IMR-90 (cell line): ENCODE measurements around the gene DNASE1. TPM values are rescaled to one million over a fixed set of nuclear protein-coding genes. Genes with fewer than 3 reads are reported as not detected.

Experiments used
- ATAC-seq: fragments of 200-7000 bp; cut with Tn5 transposase; 2 replicates; pipeline ENCODE4 v1.9.1; 2020; ENCODE audit warnings: low read depth, mild to moderate bottlenecking, moderate library complexity
- BruUV-seq: library from RNA; stranded (reverse); fragments of 400-500 nt; replicated peaks from 2 replicates; lab custom pipeline; 2021; lab: Mats Ljungman, UMichigan
- CTCF ChIA-PET: fragments of 300-600 bp; formaldehyde crosslinking; extraction: SDS; loops from one replicate; lab custom pipeline; 2021; ENCODE audit warnings: antibody characterized with exemption; lab: Yijun Ruan, JAX
- POLR2A ChIA-PET: fragments of 300-600 bp; sonication (Branson Sonifier 250); formaldehyde crosslinking; loops from one replicate; lab custom pipeline; 2022; ENCODE audit warnings: antibody characterized with exemption; ENCODE audit not compliant: unreplicated experiment; lab: Charles Lee
- DNase-seq: peaks from one replicate; pipeline ENCODE4 v3.0.0; 2013
- H2AFZ ChIP-seq: replicated peaks from 2 replicates; pipeline ENCODE3; 2013; ENCODE audit warnings: low read length, mild to moderate bottlenecking; ENCODE audit not compliant: poor library complexity
- H2AK5ac ChIP-seq: 2 replicates; pipeline ENCODE4 v1.6.1; 2013; ENCODE audit warnings: low read depth, low read length, inconsistent platforms
- H2AK9ac ChIP-seq: replicated peaks from 2 replicates; pipeline ENCODE3; 2013; ENCODE audit warnings: mild to moderate bottlenecking, low read depth, low read length, moderate library complexity; ENCODE audit not compliant: poor library complexity
- H2BK120ac ChIP-seq: 2 replicates; pipeline ENCODE4 v1.6.1; 2013; ENCODE audit warnings: low read depth, low read length, inconsistent platforms
- H2BK15ac ChIP-seq: 3 replicates; pipeline ENCODE4 v1.6.1; 2013; ENCODE audit warnings: low read depth, low read length, inconsistent platforms
- H2BK20ac ChIP-seq: 2 replicates; pipeline ENCODE4 v1.6.1; 2013; ENCODE audit warnings: low read depth, mild to moderate bottlenecking, inconsistent platforms, low read length, moderate library complexity
- H2BK5ac ChIP-seq: 2 replicates; pipeline ENCODE4 v1.6.1; 2013; ENCODE audit warnings: mild to moderate bottlenecking, low read depth, low read length, inconsistent platforms; ENCODE audit not compliant: poor library complexity, severe bottlenecking
- H3K14ac ChIP-seq: replicated peaks from 2 replicates; pipeline ENCODE4 v1.6.1; 2013; ENCODE audit warnings: low read depth, low read length, inconsistent platforms
- H3K18ac ChIP-seq: 2 replicates; pipeline ENCODE4 v1.6.1; 2013; ENCODE audit warnings: low read depth, low read length, control low read depth
- H3K23ac ChIP-seq: 2 replicates; pipeline ENCODE4 v1.6.1; 2013; ENCODE audit warnings: low read depth, low read length, inconsistent platforms
- H3K27ac ChIP-seq: 2 replicates; pipeline ENCODE4 v1.5.1; 2013; ENCODE audit warnings: mild to moderate bottlenecking, control low read depth, low read length; ENCODE audit not compliant: insufficient read depth
- H3K27me3 ChIP-seq: 2 replicates; pipeline ENCODE4 v1.6.1; 2013; ENCODE audit warnings: low read length; ENCODE audit not compliant: control insufficient read depth, insufficient read depth
- H3K36me3 ChIP-seq: 2 replicates; pipeline ENCODE4 v1.6.1; 2013; ENCODE audit warnings: low read length, mixed read lengths; ENCODE audit not compliant: control insufficient read depth, insufficient read depth
- H3K4ac ChIP-seq: 2 replicates; pipeline ENCODE4 v1.6.1; 2013; ENCODE audit warnings: low read depth, low read length, inconsistent platforms
- H3K4me1 ChIP-seq: 2 replicates; pipeline ENCODE4 v1.6.1; 2013; ENCODE audit warnings: low read length, mixed read lengths; ENCODE audit not compliant: control insufficient read depth, insufficient read depth
- H3K4me2 ChIP-seq: 2 replicates; pipeline ENCODE4 v1.6.1; 2013; ENCODE audit warnings: low read depth, mild to moderate bottlenecking, control low read depth, low read length, moderate library complexity
- H3K4me3 ChIP-seq: 2 replicates; pipeline ENCODE4 v1.5.1; 2013; ENCODE audit warnings: low read depth, mild to moderate bottlenecking, control low read depth, low read length, moderate library complexity; ENCODE audit not compliant: insufficient read depth
- H3K56ac ChIP-seq: 2 replicates; pipeline ENCODE4 v1.6.1; 2013; ENCODE audit warnings: low read length, inconsistent platforms; ENCODE audit not compliant: insufficient read depth; ENCODE audit errors: extremely low read depth
- H3K79me1 ChIP-seq, 2 experiments: 2 replicates each; pipeline ENCODE4 v1.6.1; 2013; ENCODE audit warnings: low read length in 2 of 2, inconsistent platforms in 1 of 2, low read depth in 1 of 2
- H3K9ac ChIP-seq: 2 replicates; pipeline ENCODE4 v1.6.1; 2013; ENCODE audit warnings: low read depth, low read length, control low read depth
- H3K9me1 ChIP-seq: 2 replicates; pipeline ENCODE4 v1.6.1; 2013; ENCODE audit warnings: low read length, inconsistent platforms; ENCODE audit not compliant: insufficient read depth
- H3K9me3 ChIP-seq: 2 replicates; pipeline ENCODE4 v1.6.1; 2013; ENCODE audit warnings: low read length; ENCODE audit not compliant: control insufficient read depth, insufficient read depth
- H4K20me1 ChIP-seq: 2 replicates; pipeline ENCODE4 v1.6.1; 2013; ENCODE audit warnings: low read length, inconsistent platforms; ENCODE audit not compliant: insufficient read depth
- H4K5ac ChIP-seq: 2 replicates; pipeline ENCODE4 v1.6.1; 2013; ENCODE audit warnings: mild to moderate bottlenecking, low read depth, low read length, control low read depth
- H4K8ac ChIP-seq, 2 experiments: 2 replicates each; pipeline ENCODE4 v1.6.1; 2013; ENCODE audit warnings: low read depth in 2 of 2, low read length in 2 of 2, control low read depth in 1 of 2, inconsistent platforms in 1 of 2
- H4K91ac ChIP-seq: 2 replicates; pipeline ENCODE4 v1.6.1; 2013; ENCODE audit warnings: low read depth, low read length, inconsistent platforms; ENCODE audit not compliant: insufficient read depth
- CEBPB ChIP-seq: IDR thresholded peaks from 2 replicates; pipeline ENCODE4 v1.6.1; 2012; ENCODE audit warnings: low read depth, low read length, improper control_type of control experiment
- CTCF ChIP-seq: conservative IDR thresholded peaks from 2 replicates; pipeline ENCODE4 v1.5.1; 2012; ENCODE audit warnings: mild to moderate bottlenecking, low read depth, low read length, improper control_type of control experiment
- MAZ ChIP-seq: IDR thresholded peaks from 2 replicates; pipeline ENCODE4 v1.6.1; 2012; ENCODE audit warnings: low read depth, mild to moderate bottlenecking, low read length, improper control_type of control experiment, moderate library complexity, borderline replicate concordance
- MXI1 ChIP-seq: IDR thresholded peaks from 2 replicates; pipeline ENCODE4 v1.6.1; 2012; ENCODE audit warnings: low read depth, mild to moderate bottlenecking, low read length, moderate library complexity, borderline replicate concordance
- POLR2A ChIP-seq: IDR thresholded peaks from 2 replicates; pipeline ENCODE4 v1.6.1; 2012; ENCODE audit warnings: mild to moderate bottlenecking, low read depth, low read length
- RAD21 ChIP-seq: IDR thresholded peaks from 2 replicates; pipeline ENCODE4 v1.6.1; 2012; ENCODE audit warnings: low read length, improper control_type of control experiment
- RCOR1 ChIP-seq: IDR thresholded peaks from 2 replicates; pipeline ENCODE4 v1.6.1; 2012; ENCODE audit warnings: mild to moderate bottlenecking, low read length, improper control_type of control experiment; ENCODE audit not compliant: insufficient replicate concordance
- RFX5 ChIP-seq: IDR thresholded peaks from 2 replicates; pipeline ENCODE4 v1.8.0; 2012; ENCODE audit warnings: low read depth, mild to moderate bottlenecking, low read length, moderate library complexity
- USF2 ChIP-seq: fragments of 150-350 bp; IDR thresholded peaks from 2 replicates; pipeline ENCODE4 v1.6.1; 2017; ENCODE audit warnings: mild to moderate bottlenecking, antibody characterized with exemption, low read length, low read depth
- WGBS, 2 experiments: methylation state at CpG; one replicate each; pipeline versions ENCODE4 v1.1.5 to v1.1.7; 2013; ENCODE audit warnings: missing lambda C conversion rate in 2 of 2; ENCODE audit not compliant: insufficient read length in 1 of 2; ENCODE audit errors: extremely low coverage in 2 of 2; 5-methylcytosine and 5-hydroxymethylcytosine counted together
- dilution Hi-C: fragments of 300-500 bp; cut with HindIII; formaldehyde crosslinking; loops from one replicate; pipeline ENCODE4 v1.14.3; 2018; ENCODE audit warnings: low sequenced_read_pairs; ENCODE audit not compliant: unreplicated experiment
- in situ Hi-C: fragments of 300-500 bp; cut with MboI; formaldehyde crosslinking; loops from 3 replicates; pipeline ENCODE4 v1.14.3; 2019; ENCODE audit warnings: low sequenced_read_pairs, inconsistent platforms, mixed read lengths
- intact Hi-C: fragments of 100-400 bp; cut with micrococcal nuclease; formaldehyde crosslinking; loops from 2 replicates; pipeline ENCODE4 v1.10.0; 2022
- polyA plus RNA-seq, 3 experiments: library from polyadenylated mRNA; depleted of rRNA; stranded (reverse); fragments of >200 nt; gene quantifications; 2 replicates each; pipeline ENCODE4 v1.2.3, GENCODE V29; 2012; ENCODE audit warnings: low replicate concordance in 1 of 3
- total RNA-seq: library from RNA; depleted of rRNA; stranded (reverse); fragments of >200 nt; gene quantifications from 2 replicates; pipeline ENCODE4 v1.2.3, GENCODE V29; 2012

Gene DNASE1
- total and polyA plus RNA-seq, 2 of the 4 experiments (the other 2 are of a cell fraction), result 5.4 to 15.9 TPM

- TF ChIP-seq POLR2A, result no peak
- TF ChIP-seq RFX5, result no peak
- no peak for TF ChIP-seq RAD21
- no peak for TF ChIP-seq MAZ
- TF ChIP-seq MXI1, result no peak
- no peak for TF ChIP-seq USF2
- TF ChIP-seq CTCF, result no peak
- TF ChIP-seq RCOR1, result no peak
- no peak for TF ChIP-seq CEBPB
- ChIA-PET POLR2A (no interaction called here), CTCF (no interaction called here)
- H3K79me1 ChIP-seq, result peaks cover 19 to 28% of the 10 kb centered on the region in 2 experiments
- dilution Hi-C loops (no loop called here), intact Hi-C loops (no loop called here), in situ Hi-C loops (no loop called here)
- no TSS peak for BruUV-seq
- no peak overlapping the region for H2BK120ac ChIP-seq
- H3K9ac ChIP-seq, result no peak overlapping the region
- no CpG with 5 or more reads among the region's 7 CpGs for WGBS, 2 experiments
- H3K56ac ChIP-seq, result no peak overlapping the region
- H4K91ac ChIP-seq, result no peak overlapping the region
- H2BK15ac ChIP-seq, result no peak overlapping the region
- H3K18ac ChIP-seq, result no peak overlapping the region
- H3K4me2 ChIP-seq, result no peak overlapping the region
- no peak overlapping the region for H4K5ac ChIP-seq
- H3K9me1 ChIP-seq, result peaks cover 8% of the 10 kb centered on the region
- H3K27ac ChIP-seq, result no peak overlapping the region
- no peak overlapping the region for H2BK20ac ChIP-seq
- ATAC-seq (no peak), DNase-seq (no peak)
- H3K4me3 ChIP-seq, result no peak overlapping the region
- H3K36me3 ChIP-seq, result peaks cover 15% of the 10 kb centered on the region; the same call in 1 of the 2 replicates
- no peak overlapping the region for H3K14ac ChIP-seq
- H3K9me3 ChIP-seq, result no peaks in the 10 kb centered on the region
- no peak overlapping the region for H2AK9ac ChIP-seq
- H3K4ac ChIP-seq, result no peak overlapping the region
- no peak overlapping the region for H2AK5ac ChIP-seq
- no peaks in the 10 kb centered on the region for H4K20me1 ChIP-seq
- H3K27me3 ChIP-seq, result no peaks in the 10 kb centered on the region
- H2BK5ac ChIP-seq, result no peak overlapping the region
- no peak overlapping the region for H3K23ac ChIP-seq
- no peak overlapping the region for H4K8ac ChIP-seq
- H3K4me1 ChIP-seq, result peaks cover 5% of the 10 kb centered on the region
- no peak overlapping the region for H2AFZ ChIP-seq
These were observed 47.3 kb upstream of the DNASE1 start for GRCh38 chr16:3607161-3607560.
